GM21825 (cell line): ENCODE data around the gene MX1.

ENCODE experiments used
- ATAC-seq: cut with Tn5 transposase; IDR thresholded peaks from one replicate; pipeline ENCODE4 v1.9.1; 2021; ENCODE audit warnings: mild to moderate bottlenecking, moderate library complexity; ENCODE audit not compliant: unreplicated experiment

MX1 gene

GRCh38 chr21:41425954-41426675 is at the start of gene MX1:
MX1 (plus strand) TSS chr21:41426239; CDS start chr21:41432071, 5,832 bp downstream.
- ATAC-seq: peak; percentile 86

- no peak for ATAC-seq
These were observed 48.3 kb upstream of the MX1 start for GRCh38 chr21:41377715-41378114.

GRCh38 chr21:41378849-41379248 is 47.2 kb upstream of the MX1 start:
- no peak for ATAC-seq

GRCh38 chr21:41379901-41380300 is 46.1 kb upstream of the MX1 start:
- ATAC-seq: no peak

- no peak for ATAC-seq
These were observed 44.3 kb upstream of the MX1 start for GRCh38 chr21:41381731-41382130.

GRCh38 chr21:41387042-41387819 is 38.8 kb upstream of the MX1 start:
- ATAC-seq: no peak

- no peak for ATAC-seq
These were observed 38.2 kb upstream of the MX1 start for GRCh38 chr21:41387824-41388223.

- no peak for ATAC-seq
These were observed 37.8 kb upstream of the MX1 start for GRCh38 chr21:41388259-41388658.

- no peak for ATAC-seq
These were observed 35.9 kb upstream of the MX1 start for GRCh38 chr21:41390043-41390639.

- ATAC-seq: no peak
These were observed 32.1 kb upstream of the MX1 start for GRCh38 chr21:41393876-41394465.

GRCh38 chr21:41396558-41397075 is 29.4 kb upstream of the MX1 start:
- ATAC-seq: no peak

- no peak for ATAC-seq
These were observed 28.6 kb upstream of the MX1 start for GRCh38 chr21:41397471-41397891.

- ATAC-seq: no peak
These were observed 27.8 kb upstream of the MX1 start for GRCh38 chr21:41398251-41398650.

GRCh38 chr21:41398831-41399230 is 27.2 kb upstream of the MX1 start:
- no peak for ATAC-seq

GRCh38 chr21:41399246-41399800 is 26.7 kb upstream of the MX1 start:
- ATAC-seq: no peak

GRCh38 chr21:41402231-41402630 is 23.8 kb upstream of the MX1 start:
- ATAC-seq: no peak

- no peak for ATAC-seq
These were observed 23.2 kb upstream of the MX1 start for GRCh38 chr21:41402796-41403195.

GRCh38 chr21:41403331-41403730 is 22.7 kb upstream of the MX1 start:
- ATAC-seq: no peak

GRCh38 chr21:41403966-41404365 is 22.1 kb upstream of the MX1 start:
- ATAC-seq: no peak

GRCh38 chr21:41405321-41405720 is 20.7 kb upstream of the MX1 start:
- no peak for ATAC-seq

GRCh38 chr21:41406340-41406739 is 19.7 kb upstream of the MX1 start:
- ATAC-seq: no peak
